H1 (cell line): ENCODE data around the gene C20orf173. TPM values are rescaled to one million over a fixed set of nuclear protein-coding genes. Genes with fewer than 3 reads are reported as not detected.

Experiments used
- CTCF ChIA-PET: fragments of 300-600 bp; sonication (Branson Sonifier 250); formaldehyde crosslinking; loops from one replicate; lab custom pipeline; 2021; ENCODE audit not compliant: partially characterized antibody; lab: Charles Lee
- POLR2A ChIA-PET: fragments of 300-600 bp; sonication (Branson Sonifier 250); formaldehyde crosslinking; loops from one replicate; lab custom pipeline; 2021; ENCODE audit warnings: inconsistent platforms; ENCODE audit not compliant: partially characterized antibody; lab: Charles Lee
- DNase-seq, 2 experiments: peaks; one replicate each; pipeline versions ENCODE4 v3.0.0 to v3.0.0-alpha.2; 2010 to 2022; ENCODE audit warnings: low spot score in 2 of 2, low read depth in 1 of 2, mixed read lengths in 1 of 2
- FAIRE-seq: peaks from 2 replicates; lab custom pipeline; 2011; peaks lifted over from hg19 to GRCh38; lab: Jason Lieb, UNC
- H2AFZ ChIP-seq: 2 replicates; pipeline ENCODE4 v1.8.1; 2012; ENCODE audit warnings: low read length, inconsistent platforms
- H2AK5ac ChIP-seq: 2 replicates; pipeline ENCODE4 v1.6.1; 2013; ENCODE audit warnings: low read depth, low read length
- H2BK120ac ChIP-seq: replicated peaks from 2 replicates; pipeline ENCODE3; 2013; ENCODE audit warnings: low read depth, low read length, inconsistent platforms
- H2BK12ac ChIP-seq: 2 replicates; pipeline ENCODE4 v1.6.1; 2013; ENCODE audit warnings: low read depth, low read length
- H2BK15ac ChIP-seq: 2 replicates; pipeline ENCODE4 v1.6.1; 2013; ENCODE audit warnings: low read length
- H2BK20ac ChIP-seq: 2 replicates; pipeline ENCODE4 v1.6.1; 2013; ENCODE audit warnings: low read length
- H2BK5ac ChIP-seq: 2 replicates; pipeline ENCODE4 v1.6.1; 2013; ENCODE audit warnings: low read depth, low read length
- H3K14ac ChIP-seq: 2 replicates; pipeline ENCODE4 v1.6.1; 2013; ENCODE audit warnings: inconsistent platforms; ENCODE audit not compliant: insufficient read length
- H3K18ac ChIP-seq: 2 replicates; pipeline ENCODE4 v1.6.1; 2013; ENCODE audit warnings: low read length; ENCODE audit errors: extremely low read depth
- H3K23ac ChIP-seq: 2 replicates; pipeline ENCODE4 v1.6.1; 2013; ENCODE audit warnings: inconsistent platforms; ENCODE audit not compliant: insufficient read length
- H3K23me2 ChIP-seq: 2 replicates; pipeline ENCODE4 v1.6.1; 2013; ENCODE audit warnings: low read depth, low read length
- H3K27ac ChIP-seq: 2 replicates; pipeline ENCODE4 v1.6.1; 2011; ENCODE audit warnings: low read depth, low read length, inconsistent platforms
- H3K27me3 ChIP-seq, 4 experiments: replicated peaks in 1 of 4; 1 replicate in 1 of 4; 2 replicates in 3 of 4; pipeline versions ENCODE4 v1.6.1 to v1.8.1; 2011 to 2013; ENCODE audit warnings: low read length in 3 of 4, mild to moderate bottlenecking in 3 of 4, inconsistent platforms in 2 of 4, mixed read lengths in 2 of 4, moderate library complexity in 1 of 4; ENCODE audit not compliant: control insufficient read depth in 3 of 4, insufficient read depth in 3 of 4; ENCODE audit errors: extremely low read depth in 1 of 4
- H3K36me3 ChIP-seq, 4 experiments: 2 replicates each; pipeline versions ENCODE4 v1.6.1 to v1.8.1; 2011 to 2013; ENCODE audit warnings: mild to moderate bottlenecking in 4 of 4, low read length in 3 of 4, moderate library complexity in 2 of 4, control low read depth in 1 of 4, inconsistent platforms in 1 of 4; ENCODE audit not compliant: insufficient read depth in 4 of 4, control insufficient read depth in 2 of 4
- H3K4ac ChIP-seq: replicated peaks from 2 replicates; pipeline ENCODE3; 2013; ENCODE audit warnings: low read length, low read depth, mixed read lengths, inconsistent platforms; ENCODE audit not compliant: insufficient read length
- H3K4me1 ChIP-seq, 4 experiments: replicated peaks in 1 of 4; 1 replicate in 1 of 4; 2 replicates in 3 of 4; pipeline versions ENCODE4 v1.6.1 to v1.8.1; 2011 to 2013; ENCODE audit warnings: low read length in 3 of 4, inconsistent platforms in 2 of 4, mixed read lengths in 1 of 4; ENCODE audit not compliant: insufficient read depth in 4 of 4, control insufficient read depth in 3 of 4
- H3K4me2 ChIP-seq, 2 experiments: 2 replicates each; pipeline versions ENCODE4 v1.6.1 to v1.8.1; 2011 to 2013; ENCODE audit warnings: low read depth in 2 of 2, low read length in 2 of 2, control low read depth in 1 of 2, inconsistent platforms in 1 of 2, mild to moderate bottlenecking in 1 of 2; ENCODE audit not compliant: insufficient read depth in 1 of 2
- H3K4me3 ChIP-seq, 4 experiments: fragments of 200-600, 300-600 bp in 1 of 4; sonication (generic), shearing (Covaris generic), sonication (Bioruptor Twin) in 1 of 4; 2 replicates each; pipeline versions ENCODE4 v1.5.1 to v1.8.1; 2011 to 2016; ENCODE audit warnings: low read length in 4 of 4, low read depth in 3 of 4, control low read depth in 2 of 4, inconsistent platforms in 2 of 4, mild to moderate bottlenecking in 2 of 4, mixed read lengths in 1 of 4, moderate library complexity in 1 of 4; ENCODE audit not compliant: insufficient read depth in 2 of 4; ENCODE audit errors: extremely low read depth in 1 of 4
- H3K56ac ChIP-seq: replicated peaks from 2 replicates; pipeline ENCODE3; 2013; ENCODE audit warnings: low read depth, mild to moderate bottlenecking, mixed read lengths, low read length, inconsistent platforms; ENCODE audit not compliant: insufficient read length
- H3K79me1 ChIP-seq: 2 replicates; pipeline ENCODE4 v1.6.1; 2013; ENCODE audit warnings: low read depth, low read length, control low read depth
- H3K79me2 ChIP-seq, 2 experiments: 2 replicates each; pipeline versions ENCODE4 v1.6.1 to v1.8.1; 2012 to 2013; ENCODE audit warnings: low read length in 2 of 2, mild to moderate bottlenecking in 2 of 2, inconsistent platforms in 1 of 2; ENCODE audit not compliant: insufficient read depth in 2 of 2, control insufficient read depth in 1 of 2
- H3K9ac ChIP-seq, 4 experiments: replicated peaks in 1 of 4; 1 replicate in 1 of 4; 2 replicates in 3 of 4; pipeline versions ENCODE4 v1.6.1 to v1.8.1; 2011 to 2013; ENCODE audit warnings: low read depth in 3 of 4, low read length in 3 of 4, control low read depth in 2 of 4, mild to moderate bottlenecking in 2 of 4, moderate library complexity in 2 of 4, inconsistent platforms in 1 of 4; ENCODE audit errors: extremely low read depth in 1 of 4
- H3K9me3 ChIP-seq, 2 experiments: 2 replicates each; pipeline versions ENCODE4 v1.6.1 to v1.8.1; 2012 to 2013; ENCODE audit warnings: mild to moderate bottlenecking in 2 of 2, moderate library complexity in 2 of 2, control low read depth in 1 of 2, inconsistent platforms in 1 of 2, low read depth in 1 of 2, low read length in 1 of 2, mixed read lengths in 1 of 2; ENCODE audit not compliant: insufficient read depth in 2 of 2
- H4K20me1 ChIP-seq, 2 experiments: replicated peaks in 1 of 2; 2 replicates each; pipeline versions ENCODE3 to v1.8.1; 2011 to 2013; ENCODE audit warnings: inconsistent platforms in 2 of 2, low read length in 2 of 2, mild to moderate bottlenecking in 1 of 2; ENCODE audit not compliant: insufficient read depth in 2 of 2, control insufficient read depth in 1 of 2
- H4K5ac ChIP-seq: 2 replicates; pipeline ENCODE4 v1.6.1; 2013; ENCODE audit warnings: low read length, low read depth, mixed read lengths, inconsistent platforms; ENCODE audit not compliant: insufficient read length
- H4K8ac ChIP-seq: 2 replicates; pipeline ENCODE4 v1.8.0; 2013; ENCODE audit warnings: mild to moderate bottlenecking, moderate library complexity, low read length, inconsistent platforms; ENCODE audit not compliant: insufficient read depth; ENCODE audit errors: extremely low read depth
- H4K91ac ChIP-seq: replicated peaks from 2 replicates; pipeline ENCODE3; 2013; ENCODE audit warnings: low read length, mixed read lengths, inconsistent platforms; ENCODE audit not compliant: insufficient read length
- E2F6 ChIP-seq: IDR thresholded peaks from 2 replicates; pipeline ENCODE4 v1.6.1; 2012; ENCODE audit warnings: inconsistent platforms
- KDM5A ChIP-seq: fragments of 200-600 bp; IDR thresholded peaks from 2 replicates; pipeline ENCODE4 v1.7.1; 2012; ENCODE audit warnings: mild to moderate bottlenecking, low read length, inconsistent platforms, mixed read lengths
- SIN3A ChIP-seq, 2 experiments: IDR thresholded peaks in 1 of 2; conservative IDR thresholded peaks in 1 of 2; 2 replicates each; pipeline ENCODE4 v1.6.1; 2011 to 2012; ENCODE audit warnings: low read length in 2 of 2, improper control_type of control experiment in 1 of 2, low read depth in 1 of 2, mild to moderate bottlenecking in 1 of 2
- SUZ12 ChIP-seq: fragments of 200-600 bp; sonication (generic); IDR thresholded peaks from 2 replicates; pipeline ENCODE4 v1.6.1; 2012; ENCODE audit warnings: mild to moderate bottlenecking, inconsistent platforms, low read length, moderate library complexity, mixed read lengths
- TEAD4 ChIP-seq: IDR thresholded peaks from 2 replicates; pipeline ENCODE4 v1.6.1; 2012; ENCODE audit warnings: low read depth, low read length, inconsistent platforms, mixed read lengths
- WGBS, 2 experiments: shearing (Covaris generic) in 1 of 2; methylation state at CpG; one replicate each; pipeline versions ENCODE4 v1.1.6 to v1.1.7; 2013 to 2015; ENCODE audit warnings: low lambda C conversion rate in 2 of 2, mixed read lengths in 2 of 2, inconsistent platforms in 1 of 2, low coverage in 1 of 2, missing lambda C conversion rate in 1 of 2; ENCODE audit not compliant: insufficient replicate concordance in 2 of 2, insufficient coverage in 1 of 2, insufficient read length in 1 of 2; ENCODE audit errors: extremely low coverage in 1 of 2, missing lambda C conversion rate in 1 of 2; 5-methylcytosine and 5-hydroxymethylcytosine counted together
- polyA plus RNA-seq, 7 experiments: library from polyadenylated mRNA; depleted of rRNA in 3 of 7; stranded (reverse) in 5 of 7; unstranded in 2 of 7; fragments of >200 nt in 5 of 7; fragments of 200-250 nt in 2 of 7; gene quantifications; 1 replicate in 5 of 7; 2 replicates in 1 of 7; 4 replicates in 1 of 7; pipeline versions ENCODE4 v1.2.1 to v1.2.3, GENCODE V29; 2011 to 2013; ENCODE audit warnings: missing spikeins in 2 of 7, mixed read lengths in 2 of 7
- total RNA-seq: library from RNA; stranded (reverse); fragmentation: NEBNext Ultra II Directional; extraction: Animal tissue kit (Norgen Biotek cat#: 25700); gene quantifications from 2 replicates; pipeline ENCODE4 v1.2.1, GENCODE V29; 2021

The C20orf173 gene
- total and polyA plus RNA-seq, 2 of the 8 experiments (the other 6 are each of a cell fraction or from before 2014, with no cell fraction given), result not detected

GRCh38 chr20:35560105-35560511 lies 30.7 kb upstream of the C20orf173 start:
- H4K8ac ChIP-seq, result no peak overlapping the region
- H4K5ac ChIP-seq, result no peak overlapping the region
- no peak overlapping the region for H3K9ac ChIP-seq
- no peaks in the 10 kb centered on the region for H3K27me3 ChIP-seq
- H4K20me1 ChIP-seq, result peaks cover 0 to 4% of the 10 kb centered on the region in 2 experiments
- no peak overlapping the region for H2BK120ac ChIP-seq
- no peaks in the 10 kb centered on the region for H3K23me2 ChIP-seq
- no peaks in the 10 kb centered on the region for H3K79me2 ChIP-seq
- no peak overlapping the region for H4K91ac ChIP-seq
- no peak overlapping the region for H3K14ac ChIP-seq
- no peak overlapping the region for H2BK12ac ChIP-seq
- no peak overlapping the region for H3K23ac ChIP-seq
- no peak overlapping the region for H3K4me3 ChIP-seq
- DNase-seq (no peak), FAIRE-seq (no peak)
- H3K27ac ChIP-seq, result no peak overlapping the region
- H3K4me2 ChIP-seq, result no peak overlapping the region
- H2AFZ ChIP-seq, result no peak overlapping the region
- 76% methylated on average over 17 of the region's 18 CpGs; no CpG with 5 or more reads in 1 of the 2 experiments for WGBS, 2 experiments
- CTCF ChIA-PET, result interaction anchor here (1.0 to 5.7 kb wide), 7 partner anchors 8 to 93 kb away, joined by 3 to 30 read pairs (median 5); no protein-coding TSS in a partner anchor
- H3K18ac ChIP-seq, result no peak overlapping the region
- no peak overlapping the region for H2BK5ac ChIP-seq
- TF ChIP-seq SIN3A (conservative IDR thresholded peaks at IDR 0.05 in 1 of 2, IDR thresholded peaks at IDR 0.05 in 1 of 2; ENCODE audit: low read depth in 1 of 2, low read length in 2 of 2) (no peak), SUZ12 (no peak), TEAD4 (no peak), E2F6 (no peak), KDM5A (no peak)
- H2BK15ac ChIP-seq, result no peak overlapping the region
- H3K56ac ChIP-seq, result no peak overlapping the region
- H3K79me1 ChIP-seq, result 0 out of 2 replicates have a peak, but pooled peaks cover 3% of the 10 kb centered on the region
- H2AK5ac ChIP-seq, result no peak overlapping the region
- no peak overlapping the region for H3K4ac ChIP-seq
- H3K36me3 ChIP-seq, result peaks cover 2 to 17% (median 7%) of the 10 kb centered on the region in 4 experiments; a peak in 6 of 8 replicates
- peaks cover 0 to 4% (median 2%) of the 10 kb centered on the region in 4 experiments; a peak in 4 of 7 replicates for H3K4me1 ChIP-seq
- H2BK20ac ChIP-seq, result no peak overlapping the region
- no peaks in the 10 kb centered on the region for H3K9me3 ChIP-seq
- POLR2A ChIA-PET, result interaction anchor here (1.1 to 4.4 kb wide), 5 partner anchors 8 to 59 kb away, joined by 3 to 18 read pairs (median 13); partner anchors contain the start of gene ERGIC3
